Measurements from ENCODE around the gene SCGB3A1. TPM values are rescaled to one million over a fixed set of nuclear protein-coding genes. Genes with fewer than 3 reads are reported as not detected.

Gene SCGB3A1
- total RNA-seq, 1 donor from 2014 or later = not detected

DNA sequence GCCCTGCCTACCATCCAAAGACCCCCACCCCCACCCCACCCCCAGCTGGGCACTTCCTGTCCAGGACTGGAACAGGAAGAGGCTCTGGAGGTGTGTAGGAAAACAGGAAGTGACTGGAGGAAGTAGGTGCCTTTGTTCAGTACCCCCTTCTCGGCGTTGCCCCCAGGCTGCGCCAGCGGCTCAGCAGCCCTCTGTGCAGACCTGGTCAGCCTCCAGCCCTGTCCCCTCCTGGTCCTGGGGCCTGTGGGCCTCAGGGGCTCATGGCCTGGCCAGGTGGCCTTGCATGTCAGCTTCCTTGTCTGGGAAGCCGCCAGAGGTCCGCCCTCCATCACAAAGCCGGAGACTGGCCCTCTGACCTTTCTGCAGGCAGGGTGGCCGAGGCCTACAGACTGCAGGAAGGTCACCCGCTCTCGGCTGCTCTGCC is 32.1 kb upstream of the SCGB3A1 start:
- Histone ChIP-seq H3K4me3 (no peak overlapping the region), H3K27ac (replicated peaks) (peak overlapping the region; percentile 62), H3K9me3 (replicated peaks) (no peaks in the 10 kb centered on the region), H3K27me3 (ENCODE audit: low read depth) (peaks cover 35% of the 10 kb centered on the region), H3K36me3 (peaks cover 5% of the 10 kb centered on the region), H3K4me1 (peaks cover 22% of the 10 kb centered on the region)
- TF ChIP-seq, protein P1, sequence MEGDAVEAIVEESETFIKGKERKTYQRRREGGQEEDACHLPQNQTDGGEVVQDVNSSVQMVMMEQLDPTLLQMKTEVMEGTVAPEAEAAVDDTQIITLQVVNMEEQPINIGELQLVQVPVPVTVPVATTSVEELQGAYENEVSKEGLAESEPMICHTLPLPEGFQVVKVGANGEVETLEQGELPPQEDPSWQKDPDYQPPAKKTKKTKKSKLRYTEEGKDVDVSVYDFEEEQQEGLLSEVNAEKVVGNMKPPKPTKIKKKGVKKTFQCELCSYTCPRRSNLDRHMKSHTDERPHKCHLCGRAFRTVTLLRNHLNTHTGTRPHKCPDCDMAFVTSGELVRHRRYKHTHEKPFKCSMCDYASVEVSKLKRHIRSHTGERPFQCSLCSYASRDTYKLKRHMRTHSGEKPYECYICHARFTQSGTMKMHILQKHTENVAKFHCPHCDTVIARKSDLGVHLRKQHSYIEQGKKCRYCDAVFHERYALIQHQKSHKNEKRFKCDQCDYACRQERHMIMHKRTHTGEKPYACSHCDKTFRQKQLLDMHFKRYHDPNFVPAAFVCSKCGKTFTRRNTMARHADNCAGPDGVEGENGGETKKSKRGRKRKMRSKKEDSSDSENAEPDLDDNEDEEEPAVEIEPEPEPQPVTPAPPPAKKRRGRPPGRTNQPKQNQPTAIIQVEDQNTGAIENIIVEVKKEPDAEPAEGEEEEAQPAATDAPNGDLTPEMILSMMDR (IDR thresholded peaks at IDR 0.05; ENCODE audit: borderline replicate concordance) = no peak
- intact Hi-C loops (cut with micrococcal nuclease) = no loop called here
- no peak for DNase-seq

- DNase-seq = no peak
- Histone ChIP-seq H3K9me3 (replicated peaks) (no peaks in the 10 kb centered on the region), H3K4me3 (no peak overlapping the region), H3K4me1 (peaks cover 22% of the 10 kb centered on the region), H3K36me3 (peaks cover 5% of the 10 kb centered on the region), H3K27me3 (ENCODE audit: low read depth) (peaks cover 37% of the 10 kb centered on the region), H3K27ac (replicated peaks) (peak overlapping the region; percentile 62)
- intact Hi-C loops (cut with micrococcal nuclease) = no loop called here
- TF ChIP-seq, protein P1 (IDR thresholded peaks at IDR 0.05; ENCODE audit: borderline replicate concordance) = no peak
Observed at GRCh38 chr5:180622910-180623309, 31.6 kb upstream of the SCGB3A1 start.

GRCh38 chr5:180621311-180621710 is 30.0 kb upstream of the SCGB3A1 start:
- peaks cover 22% of the 10 kb centered on the region for H3K4me1 ChIP-seq
- intact Hi-C loops (cut with micrococcal nuclease) = no loop called here
- H3K27ac ChIP-seq (replicated peaks) = no peak overlapping the region
- peaks cover 10% of the 10 kb centered on the region for H3K36me3 ChIP-seq
- H3K27me3 ChIP-seq (ENCODE audit: low read depth) = peaks cover 42% of the 10 kb centered on the region
- no peaks in the 10 kb centered on the region for H3K9me3 ChIP-seq (replicated peaks)
- DNase-seq = no peak
- TF ChIP-seq, protein P1 (IDR thresholded peaks at IDR 0.05; ENCODE audit: borderline replicate concordance) = no peak
- H3K4me3 ChIP-seq = no peak overlapping the region

- no peak for DNase-seq
- intact Hi-C loops (cut with micrococcal nuclease) = no loop called here
- TF ChIP-seq, protein P1 (IDR thresholded peaks at IDR 0.05; ENCODE audit: borderline replicate concordance) = no peak
- Histone ChIP-seq H3K9me3 (replicated peaks) (no peaks in the 10 kb centered on the region), H3K36me3 (peaks cover 10% of the 10 kb centered on the region), H3K4me1 (peaks cover 22% of the 10 kb centered on the region), H3K4me3 (no peak overlapping the region), H3K27ac (replicated peaks) (no peak overlapping the region), H3K27me3 (ENCODE audit: low read depth) (peaks cover 42% of the 10 kb centered on the region)
Observed at GRCh38 chr5:180620014-180620413, 28.7 kb upstream of the SCGB3A1 start.

DNA sequence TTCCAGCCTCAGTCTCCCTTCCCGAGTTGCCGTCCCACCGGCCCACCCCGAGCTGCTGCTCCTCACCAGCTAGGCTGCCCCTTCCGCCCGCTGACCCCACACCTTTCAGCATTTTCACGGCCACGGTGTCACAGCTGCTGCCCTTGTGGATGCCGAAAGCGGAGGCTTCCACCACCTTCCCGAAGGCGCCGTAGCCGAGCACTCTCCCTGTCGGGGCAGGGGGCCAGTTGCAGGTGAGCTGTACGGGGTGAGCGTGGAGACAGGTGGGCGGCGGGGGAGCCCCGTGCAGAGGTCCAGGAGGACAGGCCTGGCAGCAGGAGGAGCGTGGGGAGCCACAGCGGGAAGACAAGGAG is 28.2 kb upstream of the SCGB3A1 start:
- TF ChIP-seq, protein P1 (IDR thresholded peaks at IDR 0.05; ENCODE audit: borderline replicate concordance) = no peak
- DNase-seq = no peak
- H3K36me3 ChIP-seq = peaks cover 10% of the 10 kb centered on the region
- H3K4me1 ChIP-seq = peaks cover 20% of the 10 kb centered on the region
- intact Hi-C loops (cut with micrococcal nuclease) = no loop called here
- no peak overlapping the region for H3K4me3 ChIP-seq
- H3K27ac ChIP-seq (replicated peaks) = no peak overlapping the region
- H3K9me3 ChIP-seq (replicated peaks) = no peaks in the 10 kb centered on the region
- H3K27me3 ChIP-seq (ENCODE audit: low read depth) = peaks cover 42% of the 10 kb centered on the region

All from left ventricle myocardium inferior (tissue), 1 donor.